H9 (cell line): ENCODE results near the gene SLC7A1. TPM values are rescaled to one million over a fixed set of nuclear protein-coding genes. Genes with fewer than 3 reads are reported as not detected.

ENCODE experiments used
- DNase-seq: peaks from one replicate; pipeline ENCODE4 v3.0.0-alpha.2; 2017
- H2AFZ ChIP-seq: one replicate; pipeline ENCODE4 v1.6.1; 2013; ENCODE audit warnings: mild to moderate bottlenecking, low read length, control low read depth, moderate library complexity
- H2AK5ac ChIP-seq: 2 replicates; pipeline ENCODE4 v1.6.1; 2013; ENCODE audit warnings: low read length, control low read depth, mixed read lengths; ENCODE audit not compliant: insufficient read length
- H2BK120ac ChIP-seq: one replicate; pipeline ENCODE4 v1.6.1; 2013; ENCODE audit warnings: low read depth, mild to moderate bottlenecking, low read length, control low read depth, inconsistent platforms; ENCODE audit not compliant: poor library complexity, severe bottlenecking
- H2BK12ac ChIP-seq: 2 replicates; pipeline ENCODE4 v1.6.1; 2013; ENCODE audit warnings: low read length, control low read depth, mixed read lengths, low read depth; ENCODE audit not compliant: insufficient read length
- H2BK15ac ChIP-seq: 2 replicates; pipeline ENCODE4 v1.6.1; 2013; ENCODE audit warnings: low read depth, low read length, control low read depth
- H2BK20ac ChIP-seq: one replicate; pipeline ENCODE4 v1.6.1; 2013; ENCODE audit warnings: low read depth, mild to moderate bottlenecking, low read length, control low read depth, inconsistent platforms; ENCODE audit not compliant: poor library complexity, severe bottlenecking
- H2BK5ac ChIP-seq: 2 replicates; pipeline ENCODE4 v1.6.1; 2013; ENCODE audit warnings: low read length, control low read depth, mixed read lengths; ENCODE audit not compliant: insufficient read length
- H3K14ac ChIP-seq: 2 replicates; pipeline ENCODE4 v1.6.1; 2013; ENCODE audit warnings: low read length, control low read depth; ENCODE audit not compliant: insufficient read depth
- H3K18ac ChIP-seq: 2 replicates; pipeline ENCODE4 v1.6.1; 2013; ENCODE audit warnings: low read depth, mild to moderate bottlenecking, mixed read lengths, low read length, control low read depth; ENCODE audit not compliant: insufficient read length
- H3K23ac ChIP-seq: 2 replicates; pipeline ENCODE4 v1.6.1; 2013; ENCODE audit warnings: low read length, control low read depth, mixed read lengths, low read depth; ENCODE audit not compliant: insufficient read length
- H3K23me2 ChIP-seq: 2 replicates; pipeline ENCODE4 v1.6.1; 2013; ENCODE audit warnings: low read depth, mild to moderate bottlenecking, mixed read lengths, low read length, control low read depth; ENCODE audit not compliant: insufficient read length, poor library complexity, severe bottlenecking
- H3K27ac ChIP-seq: 2 replicates; pipeline ENCODE4 v1.5.1; 2013; ENCODE audit warnings: low read length, control low read depth, mixed read lengths, low read depth; ENCODE audit not compliant: insufficient read length
- H3K27me3 ChIP-seq: 2 replicates; pipeline ENCODE4 v1.6.1; 2013; ENCODE audit warnings: low read length, control low read depth, inconsistent platforms; ENCODE audit not compliant: insufficient read depth
- H3K4ac ChIP-seq: 2 replicates; pipeline ENCODE4 v1.6.1; 2013; ENCODE audit warnings: low read depth, mild to moderate bottlenecking, control low read depth, inconsistent platforms, low read length, moderate library complexity
- H3K4me1 ChIP-seq: 2 replicates; pipeline ENCODE4 v1.6.1; 2013; ENCODE audit warnings: low read length, control low read depth, inconsistent platforms; ENCODE audit not compliant: insufficient read depth
- H3K4me2 ChIP-seq: 2 replicates; pipeline ENCODE4 v1.6.1; 2013; ENCODE audit warnings: low read length, control low read depth, mixed read lengths; ENCODE audit not compliant: insufficient read length, insufficient read depth
- H3K56ac ChIP-seq: 2 replicates; pipeline ENCODE4 v1.6.1; 2013; ENCODE audit warnings: low read depth, mild to moderate bottlenecking, mixed read lengths, low read length, control low read depth; ENCODE audit not compliant: insufficient read length
- H3K79me1 ChIP-seq: 2 replicates; pipeline ENCODE4 v1.6.1; 2013; ENCODE audit warnings: low read depth, mild to moderate bottlenecking, moderate library complexity, low read length, control low read depth, inconsistent platforms; ENCODE audit not compliant: insufficient read depth, poor library complexity, severe bottlenecking
- H3K79me2 ChIP-seq: 2 replicates; pipeline ENCODE4 v1.6.1; 2013; ENCODE audit warnings: low read length, control low read depth, inconsistent platforms; ENCODE audit not compliant: insufficient read depth
- H3K9ac ChIP-seq: 2 replicates; pipeline ENCODE4 v1.6.1; 2013; ENCODE audit warnings: low read length, control low read depth, mixed read lengths; ENCODE audit not compliant: insufficient read length; ENCODE audit errors: extremely low read depth
- H3K9me3 ChIP-seq: one replicate; pipeline ENCODE4 v1.6.1; 2013; ENCODE audit warnings: low read depth, low read length, inconsistent platforms; ENCODE audit not compliant: control insufficient read depth
- H3T11ph ChIP-seq: one replicate; pipeline ENCODE4 v1.6.1; 2013; ENCODE audit warnings: mild to moderate bottlenecking, low read length, control low read depth, inconsistent platforms
- H4K20me1 ChIP-seq: one replicate; pipeline ENCODE4 v1.6.1; 2013; ENCODE audit not compliant: control insufficient read depth, insufficient read length, insufficient read depth
- H4K5ac ChIP-seq: 2 replicates; pipeline ENCODE4 v1.6.1; 2013; ENCODE audit warnings: low read depth, mild to moderate bottlenecking, mixed read lengths, low read length, control low read depth; ENCODE audit not compliant: insufficient read length
- H4K8ac ChIP-seq: replicated peaks from 2 replicates; pipeline ENCODE4 v1.6.1; 2013; ENCODE audit warnings: low read length, control low read depth, mixed read lengths, low read depth; ENCODE audit not compliant: insufficient read length
- H4K91ac ChIP-seq: 2 replicates; pipeline ENCODE4 v1.6.1; 2013; ENCODE audit warnings: low read depth, mild to moderate bottlenecking, moderate library complexity, mixed read lengths, low read length, control low read depth; ENCODE audit not compliant: insufficient read length
- H3K27ac Mint-ChIP-seq, 3 experiments: 2 replicates in 2 of 3; 3 replicates in 1 of 3; pipeline ENCODE4 v1.8.0; 2020 to 2021; ENCODE audit warnings: mixed read lengths in 3 of 3, mild to moderate bottlenecking in 1 of 3, moderate library complexity in 1 of 3
- H3K27me3 Mint-ChIP-seq: 2 replicates; pipeline ENCODE4 v1.8.0; 2021; ENCODE audit warnings: low read depth, mild to moderate bottlenecking, moderate library complexity, mixed read lengths
- H3K36me3 Mint-ChIP-seq, 3 experiments: 2 replicates in 2 of 3; 3 replicates in 1 of 3; pipeline ENCODE4 v1.8.0; 2020 to 2021; ENCODE audit warnings: low read depth in 3 of 3, mixed read lengths in 3 of 3; ENCODE audit not compliant: insufficient read depth in 1 of 3
- H3K4me1 Mint-ChIP-seq, 2 experiments: 2 replicates each; pipeline ENCODE4 v1.8.0; 2020; ENCODE audit warnings: mixed read lengths in 2 of 2
- H3K4me3 Mint-ChIP-seq, 2 experiments: 2 replicates in 1 of 2; 3 replicates in 1 of 2; pipeline ENCODE4 v1.8.0; 2020 to 2021; ENCODE audit warnings: mild to moderate bottlenecking in 2 of 2, mixed read lengths in 2 of 2, moderate library complexity in 1 of 2
- H3K9me3 Mint-ChIP-seq, 2 experiments: 2 replicates in 1 of 2; 3 replicates in 1 of 2; pipeline ENCODE4 v1.8.0; 2020; ENCODE audit warnings: mild to moderate bottlenecking in 2 of 2, mixed read lengths in 2 of 2, moderate library complexity in 1 of 2
- CTCF ChIP-seq: fragments of 200-600 bp; sonication (generic); conservative IDR thresholded peaks from 3 replicates; pipeline ENCODE4 v1.8.0; 2021; ENCODE audit warnings: antibody characterized with exemption, mild to moderate bottlenecking
- WGBS: extraction: QIAGEN DNeasy Blood & Tissue Kit; methylation state at CpG from one replicate; pipeline ENCODE4 v1.1.7; 2013; ENCODE audit warnings: missing lambda C conversion rate, low lambda C conversion rate, mixed read lengths; ENCODE audit not compliant: insufficient read length; ENCODE audit errors: extremely low coverage; 5-methylcytosine and 5-hydroxymethylcytosine counted together
- total RNA-seq: library from RNA; stranded (reverse); gene quantifications from 2 replicates; pipeline ENCODE4 v1.2.1, GENCODE V29; 2021

Gene SLC7A1
- total RNA-seq, 1 experiment from 2014 or later = 109 TPM

GRCh38 chr13:29493796-29494195, 101.7 kb downstream of the SLC7A1 start:
- no peak overlapping the region for H3K18ac ChIP-seq
- no peaks in the 10 kb centered on the region for H3K79me1 ChIP-seq
- no peak overlapping the region for H2BK12ac ChIP-seq
- H3K27ac ChIP-seq = no peak overlapping the region
- peaks cover 23% of the 10 kb centered on the region in 2 experiments for H3K4me1 Mint-ChIP-seq
- H3K4me3 Mint-ChIP-seq = no peak overlapping the region
- no peak for DNase-seq
- H3T11ph ChIP-seq = no peak overlapping the region
- no peak overlapping the region for H3K23ac ChIP-seq
- H2BK20ac ChIP-seq = no peak overlapping the region
- no peak overlapping the region; a peak in 1 of 7 replicates for H3K27ac Mint-ChIP-seq
- H2BK15ac ChIP-seq = no peak overlapping the region
- H3K23me2 ChIP-seq = no peaks in the 10 kb centered on the region
- no peaks in the 10 kb centered on the region for H3K36me3 Mint-ChIP-seq
- peaks cover 5% of the 10 kb centered on the region for H3K27me3 Mint-ChIP-seq
- no peak overlapping the region for H2AK5ac ChIP-seq
- no peak overlapping the region for H2BK120ac ChIP-seq
- no peak overlapping the region for H4K5ac ChIP-seq
- H3K56ac ChIP-seq = no peak overlapping the region
- H3K9ac ChIP-seq = no peak overlapping the region
- no peak overlapping the region for H3K4ac ChIP-seq
- H3K4me1 ChIP-seq = peaks cover 3% of the 10 kb centered on the region; the same call in 1 of the 2 replicates
- H4K8ac ChIP-seq = no peak overlapping the region
- no peak overlapping the region for H3K4me2 ChIP-seq
- TF ChIP-seq CTCF = no peak
- H3K79me2 ChIP-seq = no peaks in the 10 kb centered on the region
- H4K91ac ChIP-seq = no peak overlapping the region
- H2AFZ ChIP-seq = no peak overlapping the region
- H3K9me3 Mint-ChIP-seq = no peaks in the 10 kb centered on the region
- H3K14ac ChIP-seq = no peak overlapping the region
- no peaks in the 10 kb centered on the region for H3K9me3 ChIP-seq
- H4K20me1 ChIP-seq = no peaks in the 10 kb centered on the region
- no peak overlapping the region for H2BK5ac ChIP-seq
- WGBS = no CpG with 5 or more reads among the region's 4 CpGs
- no peaks in the 10 kb centered on the region; the same call in 1 of the 2 replicates for H3K27me3 ChIP-seq
